NB4 (cell line): ENCODE results near the gene ANAPC10.

Experiments
- CTCF ChIP-seq: IDR thresholded peaks from one replicate; pipeline ENCODE4 v1.5.1; 2012; ENCODE audit warnings: low read depth, low read length
- MAX ChIP-seq: IDR thresholded peaks from 2 replicates; pipeline ENCODE4 v1.6.1; 2011; ENCODE audit warnings: low read depth, low read length
- MYC ChIP-seq: IDR thresholded peaks from 2 replicates; pipeline ENCODE4 v1.6.1; 2011; ENCODE audit warnings: low read depth, low read length
- POLR2A ChIP-seq: IDR thresholded peaks from 2 replicates; pipeline ENCODE4 v1.6.1; 2011; ENCODE audit warnings: mild to moderate bottlenecking; ENCODE audit not compliant: insufficient read length; ENCODE audit errors: extremely low read depth

DNA sequence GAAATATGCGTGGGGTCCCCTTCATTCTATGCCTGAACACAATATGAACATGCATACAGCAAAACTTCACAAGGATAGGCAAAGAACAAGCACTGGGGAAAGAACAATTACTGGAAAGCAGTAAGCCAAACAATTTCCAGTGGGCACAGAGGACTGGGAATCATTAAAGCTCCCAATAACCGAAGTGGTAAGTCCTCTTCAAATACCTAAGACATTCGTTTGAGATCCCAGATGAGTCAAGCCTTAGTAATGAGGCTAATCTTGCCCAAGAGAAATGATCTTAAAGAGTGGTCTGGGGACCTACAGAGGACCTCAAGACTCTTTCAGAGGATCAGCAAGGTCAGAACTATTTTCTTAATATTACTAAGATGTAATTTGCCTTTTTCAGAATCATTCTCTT lies 28.6 kb downstream of the ANAPC10 start:
- TF ChIP-seq CTCF (no peak), POLR2A (no peak), MYC (no peak), MAX (no peak)
